Stimulated activated CD4-positive, alpha-beta T cell treated with anti-CD3 and anti-CD28 coated beads, Interleukin-15, amount 100 ng/mL, for 1 hour (primary cell): Measurements from ENCODE around the gene PDGFD.
"Not testable (repeated sequence)": the region's sequence is repeated elsewhere in the genome, so short reads cannot be mapped to it uniquely, and the experiment has no call there.

Source experiments
- DNase-seq, 2 donors: peaks; one replicate each; pipeline ENCODE4 v3.0.0-alpha.2; 2020; ENCODE audit warnings: low read depth in 1 of 2, low spot score in 1 of 2

Gene PDGFD

DNA sequence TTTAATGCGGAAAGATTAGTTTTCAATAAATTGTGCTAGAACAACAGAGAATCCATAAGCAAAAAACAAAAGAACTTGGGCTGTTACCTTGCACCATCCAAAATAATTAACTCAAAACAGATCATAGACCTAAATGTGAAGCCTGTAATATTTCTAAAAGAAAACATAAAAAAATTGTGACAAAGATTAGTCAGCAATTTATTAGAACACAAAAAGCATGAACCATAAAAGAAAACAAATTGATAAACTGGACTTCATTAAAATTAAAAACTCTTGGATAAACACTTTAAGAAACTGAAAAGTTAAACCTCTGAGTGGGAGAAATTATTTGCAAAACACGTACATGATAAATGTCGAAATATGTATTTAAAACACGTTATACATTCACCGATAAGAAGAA lies 106.0 kb downstream of the PDGFD start:
- DNase-seq = no peak

GRCh38 chr11:104055596-104055995 lies 108.4 kb downstream of the PDGFD start:
- no peak for DNase-seq

- DNase-seq = no peak
Measured at GRCh38 chr11:104054911-104055529, 108.9 kb downstream of the PDGFD start.

GRCh38 chr11:104053743-104054478 lies 110.0 kb downstream of the PDGFD start:
- DNase-seq = no peak

GRCh38 chr11:104051778-104052177 lies 112.2 kb downstream of the PDGFD start:
- no peak for DNase-seq

DNA sequence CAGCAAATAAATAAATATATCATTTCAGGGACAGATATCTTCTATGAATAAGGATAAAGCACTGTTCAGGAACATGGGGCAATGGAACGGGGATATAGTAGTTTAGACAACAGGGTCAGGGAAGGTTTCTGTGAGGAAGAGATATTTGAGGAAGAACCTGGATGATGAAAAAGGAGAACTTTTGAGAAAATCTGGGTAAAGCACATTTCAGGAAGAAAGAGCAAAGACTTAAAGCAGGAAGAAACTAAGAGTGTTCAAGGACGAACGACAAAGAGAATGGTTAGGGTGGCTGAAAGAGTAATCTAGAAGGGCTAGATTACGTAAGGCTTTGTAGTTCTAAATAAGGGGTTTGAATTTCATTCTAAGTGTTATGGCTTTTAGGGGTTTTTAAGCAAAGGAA lies 114.8 kb downstream of the PDGFD start:
- DNase-seq = no peak

DNA sequence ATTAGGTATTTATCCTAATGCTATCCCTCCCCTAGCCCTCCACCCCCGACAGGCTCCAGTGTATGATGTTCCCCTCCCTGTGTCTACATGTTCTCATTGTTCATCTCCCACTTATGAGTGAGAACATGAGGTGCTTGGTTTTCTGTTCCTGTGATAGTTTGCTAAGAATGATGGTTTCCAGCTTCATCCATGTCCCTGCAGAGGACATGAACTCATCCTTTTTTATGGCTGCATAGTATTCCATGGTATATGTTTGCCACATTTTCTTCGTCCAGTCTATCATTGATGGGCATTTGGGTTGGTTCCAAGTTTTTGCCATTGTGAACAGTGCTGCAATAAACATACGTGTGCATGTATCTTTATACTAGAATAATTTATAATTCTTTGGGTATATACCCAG lies 117.1 kb downstream of the PDGFD start:
- DNase-seq = not testable (repeated sequence)

DNA sequence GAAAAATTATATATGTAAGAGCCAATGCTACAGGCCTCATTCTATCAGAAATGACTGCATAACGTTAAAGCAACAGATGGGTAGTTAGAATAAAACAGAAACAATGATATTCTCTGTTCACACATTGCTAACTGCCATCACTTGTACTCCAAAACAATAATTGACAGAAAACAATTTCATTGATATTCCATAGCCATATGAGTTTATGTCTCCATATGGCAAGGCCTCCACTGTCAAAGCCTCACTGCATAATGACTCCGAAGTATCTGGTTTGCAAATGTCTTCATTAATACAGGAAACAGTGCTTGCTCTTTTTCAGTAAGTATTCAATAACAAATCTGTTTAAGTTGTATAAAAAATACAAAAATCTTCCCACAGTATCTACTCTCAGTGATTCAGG lies 117.6 kb downstream of the PDGFD start:
- no peak for DNase-seq

- no peak for DNase-seq
Measured at GRCh38 chr11:104043678-104044239, 120.2 kb downstream of the PDGFD start.

GRCh38 chr11:104043142-104043541 lies 120.8 kb downstream of the PDGFD start:
- no peak for DNase-seq

DNA sequence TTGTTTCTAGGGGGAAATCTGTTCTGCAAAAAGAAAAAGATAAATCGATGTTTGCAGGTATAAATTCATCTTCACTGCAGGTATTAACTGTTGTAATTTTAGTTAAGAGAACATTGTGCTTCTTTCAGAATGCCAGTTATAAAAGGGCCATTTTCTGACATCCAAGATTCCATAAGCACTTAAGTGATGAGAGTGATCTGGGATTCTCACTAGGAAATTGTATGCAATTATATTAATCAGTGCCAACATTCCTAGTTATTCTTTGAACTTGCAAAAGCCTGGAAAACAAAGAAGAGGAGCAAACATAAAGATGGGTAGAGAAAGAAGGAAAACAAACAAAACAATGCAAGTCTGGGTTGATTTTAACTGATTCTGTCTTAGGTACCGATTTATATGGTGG lies 122.2 kb downstream of the PDGFD start:
- DNase-seq = no peak

GRCh38 chr11:104036995-104037394 lies 127.0 kb downstream of the PDGFD start:
- DNase-seq = no peak

DNA sequence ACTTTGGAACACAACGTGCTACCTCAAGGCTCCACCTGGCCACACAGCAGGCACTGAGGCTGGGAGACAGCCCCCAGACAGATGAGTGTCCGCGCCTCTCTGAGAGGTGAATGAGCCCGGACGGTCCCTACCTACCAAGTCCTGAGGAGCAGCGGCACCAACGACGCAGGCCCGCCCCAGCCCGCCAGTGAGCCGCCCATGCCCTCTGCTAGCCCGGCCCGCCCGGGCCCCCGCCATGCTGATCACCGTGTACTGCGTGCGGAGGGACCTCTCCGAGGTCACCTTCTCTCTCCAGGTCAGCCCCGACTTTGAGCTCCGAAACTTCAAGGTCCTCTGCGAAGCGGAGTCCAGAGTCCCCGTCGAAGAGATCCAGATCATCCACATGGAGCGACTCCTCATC lies 127.4 kb downstream of the PDGFD start, which contains the start of gene DDI1:
Gene DDI1, plus strand, starts transcription at position 53 of the 400 bp plus-strand sequence. Its CDS starts 183 bp downstream, at position 236.
- DNase-seq = no peak

- no peak for DNase-seq
Measured at GRCh38 chr11:104033561-104033960, 130.4 kb downstream of the PDGFD start.

GRCh38 chr11:104033134-104033533 lies 130.8 kb downstream of the PDGFD start:
- no peak for DNase-seq

DNA sequence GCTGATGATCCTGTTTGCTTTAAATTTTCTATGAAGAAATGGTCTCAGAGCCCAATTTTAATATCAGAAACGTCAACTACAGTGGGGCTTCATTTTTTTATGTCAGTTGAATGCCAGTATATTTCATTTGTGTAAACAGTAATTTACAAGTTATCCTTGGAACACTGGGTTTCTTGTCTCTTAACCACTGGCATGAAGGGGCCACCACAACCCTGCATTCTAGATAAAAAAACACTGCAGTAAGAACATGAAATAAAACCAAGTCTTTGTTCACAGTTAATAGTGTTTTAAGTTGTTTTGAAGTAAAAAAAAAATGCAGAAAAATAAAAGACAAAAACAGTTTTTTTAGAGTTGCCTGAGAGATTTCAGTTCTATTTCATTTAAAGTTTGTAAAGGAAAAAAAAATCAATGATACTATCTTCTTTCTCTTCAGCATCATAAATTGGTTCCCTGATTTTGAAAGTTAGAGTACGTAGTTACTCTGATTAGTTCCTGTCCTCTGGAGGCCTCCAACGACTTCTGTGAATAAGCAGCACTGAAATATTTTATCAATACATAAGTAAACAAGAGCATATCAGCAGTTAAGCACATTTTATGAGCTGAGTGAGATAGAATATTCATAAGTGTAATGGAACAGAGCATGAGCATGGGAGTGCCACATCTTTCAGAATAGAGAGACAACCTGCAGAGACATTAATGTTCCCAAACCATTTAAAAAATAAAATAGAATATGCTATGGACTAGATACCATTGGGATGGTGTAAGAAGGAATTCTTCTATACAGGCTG lies 135.3 kb downstream of the PDGFD start:
- DNase-seq = no peak

DNA sequence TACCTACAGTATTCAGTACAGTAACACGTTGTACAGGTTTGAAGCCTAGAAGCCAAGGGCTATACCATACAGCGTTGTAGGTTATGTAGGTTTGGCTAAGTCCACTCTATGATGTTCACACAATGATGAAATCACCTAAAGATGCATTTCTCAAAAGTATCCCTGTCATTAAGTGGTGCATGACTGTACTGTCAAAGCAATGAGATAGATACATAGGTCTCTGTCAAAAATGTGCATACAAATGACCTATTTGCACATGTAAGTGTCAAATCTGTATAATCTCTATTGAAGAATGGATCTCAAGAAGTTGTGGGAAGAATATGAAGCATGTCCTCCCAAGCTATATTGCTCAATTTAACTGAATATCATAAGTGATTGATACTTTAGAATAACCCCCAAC lies 139.4 kb downstream of the PDGFD start:
- DNase-seq = no peak

- no peak for DNase-seq
Measured at GRCh38 chr11:104015649-104016415, 148.1 kb downstream of the PDGFD start.

- no peak for DNase-seq
Measured at GRCh38 chr11:104011044-104011443, 152.9 kb downstream of the PDGFD start.

GRCh38 chr11:104009744-104010143 lies 154.2 kb downstream of the PDGFD start:
- no peak for DNase-seq
